ENCODE measurements around the gene BRK1. TPM values are rescaled to one million over a fixed set of nuclear protein-coding genes. Genes with fewer than 3 reads are reported as not detected.
"Not testable (repeated sequence)": the region's sequence is repeated elsewhere in the genome, so short reads cannot be mapped to it uniquely, and the experiment has no call there.

The BRK1 gene
- total RNA-seq, 1 experiment from 2014 or later, result 78.5 TPM

GRCh38 chr3:10155658-10156057 lies 40.2 kb downstream of the BRK1 start:
- BruUV-seq (replicated peaks), result no TSS peak
- no peak for DNase-seq (ENCODE audit: unreplicated experiment)
- intact Hi-C loops (cut with micrococcal nuclease), result no loop called here
- no peak overlapping the region for H3K4me3 Mint-ChIP-seq (ENCODE audit: unreplicated experiment)
- ChIA-PET CTCF (no interaction called here), POLR2A (interaction anchor here (0.6 kb wide), 3 partner anchors 36 to 178 kb away, joined by 3 to 5 read pairs (median 4); no protein-coding TSS in a partner anchor)
- no peak for TF ChIP-seq CTCF (IDR thresholded peaks at IDR 0.05; ENCODE audit: unreplicated experiment)
- peaks cover 52% of the 10 kb centered on the region for H3K36me3 Mint-ChIP-seq (ENCODE audit: insufficient read depth, unreplicated experiment)
- no peaks in the 10 kb centered on the region for H3K4me1 Mint-ChIP-seq (ENCODE audit: insufficient read depth, unreplicated experiment)
- no peaks in the 10 kb centered on the region for H3K27me3 Mint-ChIP-seq (ENCODE audit: insufficient read depth, unreplicated experiment)
- H3K9me3 Mint-ChIP-seq (ENCODE audit: unreplicated experiment), result no peaks in the 10 kb centered on the region
- H3K27ac Mint-ChIP-seq (ENCODE audit: low read depth, unreplicated experiment), result no peak overlapping the region

- POLR2A ChIA-PET, result interaction anchor here (0.6 kb wide), 1 partner anchor 8 kb away, joined by 4 read pairs; no protein-coding TSS in a partner anchor
- no peak for TF ChIP-seq CTCF (IDR thresholded peaks at IDR 0.05; ENCODE audit: unreplicated experiment)
- Mint-ChIP-seq H3K4me3 (ENCODE audit: unreplicated experiment) (no peak overlapping the region), H3K4me1 (ENCODE audit: insufficient read depth, unreplicated experiment) (no peaks in the 10 kb centered on the region), H3K36me3 (ENCODE audit: insufficient read depth, unreplicated experiment) (peaks cover 39% of the 10 kb centered on the region), H3K27me3 (ENCODE audit: insufficient read depth, unreplicated experiment) (no peaks in the 10 kb centered on the region), H3K9me3 (ENCODE audit: unreplicated experiment) (no peaks in the 10 kb centered on the region), H3K27ac (ENCODE audit: low read depth, unreplicated experiment) (no peak overlapping the region)
- CTCF ChIA-PET, result interaction anchor here (0.6 kb wide), 1 partner anchor 11 kb away, joined by 3 read pairs; no protein-coding TSS in a partner anchor
- no TSS peak for BruUV-seq (replicated peaks)
- intact Hi-C loops (cut with micrococcal nuclease), result no loop called here
- DNase-seq (ENCODE audit: unreplicated experiment), result no peak
Observed at GRCh38 chr3:10157031-10157430, 41.6 kb downstream of the BRK1 start.

- DNase-seq (ENCODE audit: unreplicated experiment); H3K9me3 Mint-ChIP-seq (ENCODE audit: unreplicated experiment); H3K4me1 Mint-ChIP-seq (ENCODE audit: insufficient read depth, unreplicated experiment); intact Hi-C loops (cut with micrococcal nuclease); BruUV-seq (replicated peaks); H3K4me3 Mint-ChIP-seq (ENCODE audit: unreplicated experiment); H3K27ac Mint-ChIP-seq (ENCODE audit: low read depth, unreplicated experiment); H3K27me3 Mint-ChIP-seq (ENCODE audit: insufficient read depth, unreplicated experiment): not testable (repeated sequence)
- ChIA-PET POLR2A (interaction anchor here (0.6 kb wide), 1 partner anchor 17 kb away, joined by 4 read pairs; the partner anchor contains the start of gene VHL), CTCF (interaction anchor here (0.6 kb wide), 1 partner anchor 13 kb away, joined by 3 read pairs; no protein-coding TSS in a partner anchor)
- H3K36me3 Mint-ChIP-seq (ENCODE audit: insufficient read depth, unreplicated experiment), result peaks cover 23% of the 10 kb centered on the region
Observed at GRCh38 chr3:10158555-10158954, 43.1 kb downstream of the BRK1 start.

- POLR2A ChIA-PET, result interaction anchor here (1.5 to 1.8 kb wide), 2 partner anchors 19 to 39 kb away, joined by 3 to 7 read pairs; partner anchors contain the start of gene VHL
- intact Hi-C loops (cut with micrococcal nuclease), result no loop called here
- CTCF ChIA-PET, result no interaction called here
Observed at GRCh38 chr3:10160346-10160745, 44.9 kb downstream of the BRK1 start.

More at GRCh38 chr3:10160346-10160745, 44.9 kb downstream of the BRK1 start:
- Mint-ChIP-seq H3K4me3 (ENCODE audit: unreplicated experiment) (no peak overlapping the region), H3K9me3 (ENCODE audit: unreplicated experiment) (no peaks in the 10 kb centered on the region), H3K4me1 (ENCODE audit: insufficient read depth, unreplicated experiment) (no peaks in the 10 kb centered on the region), H3K27ac (ENCODE audit: low read depth, unreplicated experiment) (no peak overlapping the region), H3K27me3 (ENCODE audit: insufficient read depth, unreplicated experiment) (no peaks in the 10 kb centered on the region), H3K36me3 (ENCODE audit: insufficient read depth, unreplicated experiment) (peaks cover 5% of the 10 kb centered on the region)
- TF ChIP-seq CTCF (IDR thresholded peaks at IDR 0.05; ENCODE audit: unreplicated experiment), result no peak
- no peak for DNase-seq (ENCODE audit: unreplicated experiment)
- BruUV-seq (replicated peaks), result no TSS peak

Data from MCF 10A (cell line).